ENCODE results near the gene TIAM1.

The TIAM1 gene

DNA sequence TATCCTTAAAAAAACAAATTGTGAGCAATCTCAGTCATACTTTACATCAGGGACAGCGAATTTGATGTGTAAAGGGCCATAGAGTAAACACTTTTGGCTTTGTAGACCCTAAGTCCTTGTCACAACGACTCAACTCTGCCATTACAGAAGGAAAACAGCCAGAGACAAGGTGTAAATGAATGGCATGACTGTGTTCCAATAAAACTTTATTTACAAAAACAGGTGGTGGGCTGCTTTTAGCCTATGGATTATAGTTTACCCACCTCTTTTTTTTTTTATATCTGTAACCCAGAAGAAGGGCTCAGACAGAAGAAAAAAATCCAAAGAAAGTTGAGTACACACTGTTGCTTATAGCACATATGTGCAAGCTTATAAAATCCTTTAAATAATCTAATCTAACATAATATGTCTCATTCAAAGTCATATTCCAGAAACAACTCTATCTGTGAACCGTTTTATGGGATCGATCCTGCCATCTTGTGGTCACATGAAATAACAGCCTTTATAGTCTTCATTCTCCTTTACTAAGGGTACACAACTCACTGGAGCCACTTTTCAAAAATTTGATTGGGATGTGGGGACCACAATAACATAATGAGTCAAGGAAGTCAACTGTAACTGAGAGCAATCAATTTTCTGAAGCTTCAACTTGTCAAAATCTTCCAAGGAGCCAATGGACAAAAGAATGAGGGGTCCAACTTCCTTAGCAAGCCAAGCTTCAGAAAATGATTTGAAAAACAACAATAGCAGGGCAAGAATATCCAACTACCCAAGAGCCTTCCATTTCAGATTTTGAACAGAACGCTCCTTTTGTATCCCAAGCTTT lies 163.6 kb downstream of the TIAM1 start:
- peak; percentile 26 for FAIRE-seq

DNA sequence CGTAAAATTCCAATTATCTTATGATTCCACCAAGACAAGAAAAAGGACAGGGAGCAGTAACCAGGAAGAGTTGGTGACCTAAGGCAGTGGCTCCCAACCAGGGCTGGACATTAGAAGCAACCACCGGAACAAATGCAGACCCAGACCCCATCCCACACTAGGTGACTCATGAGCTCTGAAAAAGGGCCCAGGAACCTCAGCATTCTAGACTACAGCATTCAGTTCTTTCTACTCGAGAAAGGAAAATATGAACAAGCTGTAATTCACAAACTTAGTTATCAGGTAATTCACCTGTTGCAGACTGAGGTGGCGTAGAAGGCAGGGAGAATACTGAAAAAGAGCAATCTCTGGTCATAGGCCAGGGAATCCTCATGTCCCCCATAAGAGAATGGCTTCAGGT lies 167.3 kb downstream of the TIAM1 start:
- DNase-seq (ENCODE audit: low spot score) (no peak), FAIRE-seq (no peak)

More for the DNA sequence above, 163.6 kb downstream of the TIAM1 start:
- peak; percentile 26 for DNase-seq (ENCODE audit: low spot score)

DNA sequence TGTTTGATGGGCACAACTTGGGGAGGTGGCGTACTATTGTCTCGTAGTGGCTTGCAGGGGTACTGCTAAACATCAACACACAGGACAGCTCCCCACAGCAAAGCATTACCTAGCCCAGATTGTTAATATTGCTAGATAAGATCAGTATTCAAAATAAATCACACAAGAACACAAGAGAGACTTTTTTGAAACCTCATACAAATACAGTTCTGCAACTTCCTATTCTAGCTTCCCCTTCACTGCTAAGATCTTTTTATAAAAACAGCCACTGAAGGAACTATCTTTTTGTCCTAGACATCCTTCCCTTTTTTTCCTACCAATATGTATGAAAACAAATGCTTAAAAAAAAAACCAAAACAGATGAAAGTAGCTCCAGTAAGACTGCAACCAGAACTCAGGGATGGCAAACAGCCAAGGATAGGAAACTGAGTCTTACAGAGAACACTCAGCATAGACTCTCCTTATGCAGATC lies 167.9 kb downstream of the TIAM1 start:
- FAIRE-seq (no peak), DNase-seq (ENCODE audit: low spot score) (no peak)

DNA sequence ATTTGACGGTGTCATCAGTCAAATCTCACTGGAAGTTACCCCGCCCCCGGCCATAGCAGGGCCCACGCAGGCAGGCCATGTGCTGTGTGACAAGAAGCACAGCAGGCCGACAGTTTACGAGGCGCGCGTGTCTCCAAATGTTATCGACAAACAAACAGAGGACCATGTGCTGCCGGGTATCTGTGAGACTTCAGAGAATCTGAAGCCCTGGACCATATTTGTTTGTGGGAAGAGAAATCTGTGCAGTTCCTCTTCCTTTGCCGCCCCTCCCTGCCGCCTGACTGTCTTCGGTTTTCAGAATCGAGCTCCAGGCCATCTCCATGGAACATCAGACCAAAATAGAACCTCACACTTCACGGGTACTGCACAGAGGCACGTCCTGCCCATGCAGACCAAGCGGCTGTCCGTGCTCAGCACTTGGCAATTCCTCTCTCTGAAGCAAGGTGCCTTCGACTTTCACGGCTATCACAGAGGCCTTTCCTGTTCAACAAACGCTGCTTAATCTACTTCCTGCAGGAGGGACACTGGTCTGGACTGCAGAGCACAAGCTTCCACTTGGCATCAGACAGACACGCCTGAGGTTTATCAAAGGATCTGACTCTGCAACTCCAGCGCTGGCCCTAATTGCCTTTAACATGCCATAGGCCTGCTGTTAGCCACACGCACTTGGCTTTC lies 170.0 kb downstream of the TIAM1 start:
- DNase-seq (ENCODE audit: low spot score): no peak
- FAIRE-seq: no peak

DNA sequence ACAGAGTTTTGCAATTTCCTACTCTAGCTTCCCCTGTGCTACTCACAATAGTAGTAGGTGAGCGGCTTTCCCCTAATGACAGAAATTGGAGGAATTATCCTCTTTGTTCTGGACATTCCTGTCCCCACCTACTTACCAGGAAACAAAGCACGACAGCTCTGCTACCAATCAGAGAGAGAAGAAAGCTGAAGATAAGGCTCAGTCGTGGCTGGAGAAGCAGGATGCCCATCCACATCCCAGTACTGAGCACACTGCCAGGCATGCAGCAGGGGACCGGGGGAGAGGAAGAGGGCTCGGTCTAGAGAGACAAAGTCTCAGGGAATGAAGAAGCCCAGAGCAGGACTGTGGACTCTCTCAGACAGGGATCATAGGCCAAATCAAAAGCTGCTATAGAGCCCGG lies 171.7 kb downstream of the TIAM1 start:
- FAIRE-seq: no peak

DNA sequence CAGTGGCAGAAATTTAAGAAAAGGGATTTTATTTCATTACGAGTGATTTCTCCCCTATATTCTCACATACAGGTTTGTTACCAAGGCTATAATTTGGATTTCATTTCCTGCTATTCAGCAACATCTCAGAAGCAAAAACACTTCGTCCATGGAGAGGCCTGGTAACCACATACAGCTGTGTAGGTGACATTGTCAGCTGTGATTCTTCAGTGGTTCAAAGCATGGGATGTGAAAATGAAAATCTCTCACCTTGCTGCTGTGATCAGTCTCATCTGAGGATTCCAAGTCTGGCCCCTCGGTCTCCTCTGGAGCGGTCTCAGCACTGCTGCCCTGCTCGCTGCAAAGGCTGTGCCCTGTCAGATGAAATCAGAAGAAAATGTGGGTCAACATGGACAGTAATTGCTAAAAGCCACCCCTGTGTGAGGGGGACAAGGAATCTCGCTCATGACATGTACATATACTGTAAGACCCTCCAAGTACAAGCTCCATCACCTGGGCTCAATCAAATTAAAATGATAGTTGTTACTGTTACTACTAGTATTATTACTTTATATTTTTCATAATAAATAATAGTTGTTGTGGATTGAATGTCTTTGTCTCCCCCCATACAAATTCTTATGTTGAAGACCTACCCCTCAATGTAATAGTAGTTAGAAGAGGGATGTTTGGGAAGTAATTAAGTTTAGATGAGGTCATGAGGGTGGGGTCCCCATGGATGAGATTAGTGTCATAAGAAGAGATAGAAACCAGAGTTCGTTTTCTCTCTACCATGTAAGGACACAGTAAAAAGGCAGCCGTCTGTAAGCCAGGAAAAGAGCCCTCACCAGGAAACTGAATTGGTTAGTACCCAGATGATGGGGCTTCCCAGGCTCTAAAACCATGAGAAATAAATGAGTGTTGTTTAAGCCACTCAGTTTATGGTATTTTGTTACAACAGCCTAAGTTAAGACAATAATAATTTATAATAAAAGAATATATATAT lies 179.1 kb downstream of the TIAM1 start:
- FAIRE-seq: no peak
- DNase-seq (ENCODE audit: low spot score): no peak

More for the DNA sequence above, 171.7 kb downstream of the TIAM1 start:
- DNase-seq (ENCODE audit: low spot score): no peak

DNA sequence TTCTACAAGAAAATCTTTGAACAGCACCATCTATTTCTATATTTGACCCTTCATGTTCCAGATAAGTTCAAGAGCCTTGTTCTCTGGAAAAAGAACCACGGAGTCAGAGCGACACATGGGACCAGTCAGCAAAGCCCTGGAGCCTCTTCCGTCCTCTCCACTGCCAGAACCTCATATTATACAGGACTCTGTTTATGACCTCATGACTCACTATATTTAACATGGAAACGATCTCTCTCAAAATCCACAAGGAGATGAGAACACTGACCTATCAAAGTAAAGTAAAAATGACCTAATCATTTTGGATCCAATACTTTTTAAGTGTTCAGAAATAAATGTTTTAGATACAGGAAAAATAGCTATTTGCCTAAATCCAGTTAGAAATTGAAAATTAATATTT lies 181.2 kb downstream of the TIAM1 start:
- FAIRE-seq (no peak), DNase-seq (ENCODE audit: low spot score) (no peak)

DNA sequence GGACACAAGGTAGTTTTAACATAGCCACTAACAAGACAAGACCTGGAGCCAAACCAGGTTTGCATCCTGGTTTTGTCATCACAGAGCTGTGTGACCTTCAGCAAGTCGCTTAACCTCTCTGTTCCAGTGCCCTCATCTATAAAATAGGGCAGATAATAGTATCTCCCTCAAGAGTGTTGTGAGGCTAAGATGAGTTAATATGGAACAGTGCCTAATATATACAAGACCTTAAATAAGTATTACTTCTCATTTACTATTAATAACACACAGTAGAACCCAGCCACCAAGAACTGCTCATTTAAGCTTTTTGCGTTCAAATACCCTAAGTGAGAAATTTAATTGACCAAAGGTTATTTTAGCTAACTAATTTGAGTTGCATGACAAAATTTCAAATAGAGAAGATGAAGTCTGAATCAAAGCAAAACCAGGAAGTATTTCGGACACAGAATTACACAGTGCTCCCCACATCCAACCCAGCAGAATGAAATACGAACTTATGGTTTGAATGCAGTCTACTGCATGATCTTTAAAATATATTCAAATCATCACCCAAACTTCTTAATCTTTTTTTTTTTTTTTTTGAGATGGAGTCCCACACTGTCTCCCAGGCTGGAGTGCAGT lies 181.9 kb downstream of the TIAM1 start:
- DNase-seq (ENCODE audit: low spot score) (no peak), FAIRE-seq (no peak)

DNA sequence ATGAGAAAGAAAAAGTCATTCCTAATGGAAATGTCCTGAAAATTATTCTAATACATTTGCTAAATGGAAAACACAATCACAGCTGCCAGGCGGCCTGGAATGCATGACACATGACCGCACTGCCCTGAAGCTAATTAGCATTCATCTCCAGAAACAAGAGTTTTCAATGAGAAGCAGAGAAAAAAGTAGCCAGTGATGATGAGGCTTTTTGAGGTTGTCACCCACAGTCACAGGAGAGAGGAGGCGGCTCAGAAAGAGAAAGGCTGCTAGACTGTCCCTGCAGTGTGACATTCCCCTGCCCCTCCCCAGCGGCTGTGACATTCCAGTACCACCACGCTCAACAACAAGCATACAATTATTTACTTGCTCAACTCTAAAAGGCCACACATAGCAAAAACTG lies 182.9 kb downstream of the TIAM1 start:
- DNase-seq (ENCODE audit: low spot score): no peak
- FAIRE-seq: no peak

DNA sequence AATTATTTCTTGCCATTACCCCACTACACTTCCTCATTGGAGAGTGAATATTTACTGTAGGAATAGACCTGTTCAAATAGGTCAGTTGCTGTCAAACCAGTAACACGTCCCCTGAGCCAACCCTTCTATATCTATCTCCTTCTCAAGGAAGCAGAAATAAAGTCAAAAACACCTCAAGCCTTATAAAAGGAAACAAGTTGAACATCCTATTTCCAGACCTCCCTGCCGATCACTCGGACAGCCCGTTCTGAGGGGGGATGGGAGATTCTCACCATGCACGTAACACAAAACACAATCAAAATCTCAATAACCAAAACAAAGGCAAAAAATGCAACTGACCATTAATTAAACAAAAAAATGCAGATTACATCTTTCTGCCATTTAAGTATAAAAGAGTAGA lies 184.3 kb downstream of the TIAM1 start:
- DNase-seq (ENCODE audit: low spot score): no peak
- FAIRE-seq: no peak

DNA sequence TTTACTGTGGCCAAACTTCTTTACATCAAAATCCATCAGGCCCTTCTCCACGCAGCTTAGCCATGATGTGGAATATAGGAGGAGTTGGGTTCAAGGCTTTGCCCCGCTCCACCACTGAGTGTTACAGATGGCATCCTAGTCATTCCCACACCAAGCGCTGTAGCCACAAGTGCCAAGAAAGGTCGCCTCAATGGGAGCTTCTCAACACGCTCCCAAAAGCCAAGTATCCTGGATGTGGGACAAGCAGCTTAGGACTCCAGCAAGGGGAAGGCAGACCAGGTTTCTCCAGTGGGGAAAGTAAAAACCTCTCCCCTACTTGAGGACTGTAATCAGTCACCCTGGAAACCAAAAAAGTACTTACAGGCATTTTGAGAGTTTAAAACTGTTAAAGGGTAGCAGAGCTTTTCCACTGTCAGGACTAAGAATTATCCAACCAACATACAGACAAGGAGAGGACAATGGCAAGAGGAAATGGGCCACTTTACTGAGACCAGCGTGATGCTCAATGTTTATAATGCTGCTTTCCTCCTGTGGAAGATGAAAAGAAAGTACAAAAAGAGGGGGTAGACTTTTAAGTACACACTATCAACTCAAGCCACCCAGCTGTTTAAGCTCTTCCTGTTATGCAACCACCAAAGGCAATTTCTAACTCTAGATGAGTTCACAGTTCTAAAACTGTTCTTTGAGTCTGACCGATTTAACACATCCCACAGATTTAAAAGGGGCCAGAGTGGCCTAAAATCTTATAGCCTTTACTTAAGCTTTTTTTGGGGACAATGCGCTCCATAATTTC lies 185.1 kb downstream of the TIAM1 start:
- DNase-seq (ENCODE audit: low spot score): no peak
- FAIRE-seq: no peak

DNA sequence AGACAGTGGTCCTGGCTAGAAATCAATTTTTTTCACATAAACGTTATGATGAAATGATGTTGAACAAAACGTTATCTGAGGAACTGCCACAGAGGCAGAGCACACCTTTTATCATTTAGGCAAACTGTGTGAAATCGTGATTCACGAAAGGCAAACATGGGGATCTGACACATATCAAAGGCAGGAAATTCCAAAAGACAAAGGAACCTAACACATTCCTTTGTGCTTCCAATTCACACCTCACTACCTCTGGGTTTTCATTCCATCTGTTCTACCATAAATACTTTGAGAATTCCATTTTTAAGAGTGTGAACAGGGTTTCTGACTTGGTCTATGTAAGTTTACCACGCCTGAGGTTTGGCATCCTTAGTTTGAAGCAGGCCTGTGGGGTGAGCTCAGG lies 186.3 kb downstream of the TIAM1 start:
- FAIRE-seq: no peak

DNA sequence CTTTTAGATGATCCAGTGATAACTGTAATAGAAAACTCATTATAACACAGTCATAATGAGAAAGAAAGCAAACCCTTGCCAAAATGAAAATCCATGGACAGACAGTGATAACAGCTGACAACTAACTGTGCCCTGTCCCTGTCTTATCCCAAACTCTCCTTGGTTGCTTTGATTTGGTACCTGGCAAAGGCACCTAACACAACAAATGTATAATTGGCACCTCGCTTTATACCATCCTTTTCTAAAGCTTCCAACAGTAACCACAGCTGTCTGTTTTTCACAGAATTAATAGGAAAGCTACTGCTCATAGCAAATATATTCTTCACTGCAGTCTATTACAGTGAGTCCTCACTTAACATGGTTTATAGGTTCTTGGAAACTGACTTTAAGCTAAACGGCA lies 187.4 kb downstream of the TIAM1 start:
- no peak for DNase-seq (ENCODE audit: low spot score)
- FAIRE-seq: no peak

More for the DNA sequence above, 186.3 kb downstream of the TIAM1 start:
- DNase-seq (ENCODE audit: low spot score): no peak

DNA sequence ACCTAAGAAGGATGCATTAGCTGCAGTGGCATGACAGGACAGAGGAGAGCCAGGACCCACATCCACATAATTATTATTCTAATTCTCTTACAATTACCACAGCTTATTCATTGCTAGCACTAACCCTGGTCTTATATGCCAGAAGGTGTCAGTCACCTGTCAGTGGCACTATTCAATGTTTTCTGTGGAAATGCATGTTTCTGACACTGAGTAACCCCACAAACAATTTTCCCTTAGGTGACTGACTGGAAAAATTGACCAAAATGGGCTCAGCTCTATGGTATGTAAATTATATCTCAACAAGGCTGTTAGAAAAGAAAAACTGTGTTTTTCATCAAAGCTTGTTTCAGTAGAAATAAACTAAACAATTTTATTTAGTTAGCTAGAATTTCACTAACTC lies 187.9 kb downstream of the TIAM1 start:
- no peak for DNase-seq (ENCODE audit: low spot score)
- FAIRE-seq: no peak

DNA sequence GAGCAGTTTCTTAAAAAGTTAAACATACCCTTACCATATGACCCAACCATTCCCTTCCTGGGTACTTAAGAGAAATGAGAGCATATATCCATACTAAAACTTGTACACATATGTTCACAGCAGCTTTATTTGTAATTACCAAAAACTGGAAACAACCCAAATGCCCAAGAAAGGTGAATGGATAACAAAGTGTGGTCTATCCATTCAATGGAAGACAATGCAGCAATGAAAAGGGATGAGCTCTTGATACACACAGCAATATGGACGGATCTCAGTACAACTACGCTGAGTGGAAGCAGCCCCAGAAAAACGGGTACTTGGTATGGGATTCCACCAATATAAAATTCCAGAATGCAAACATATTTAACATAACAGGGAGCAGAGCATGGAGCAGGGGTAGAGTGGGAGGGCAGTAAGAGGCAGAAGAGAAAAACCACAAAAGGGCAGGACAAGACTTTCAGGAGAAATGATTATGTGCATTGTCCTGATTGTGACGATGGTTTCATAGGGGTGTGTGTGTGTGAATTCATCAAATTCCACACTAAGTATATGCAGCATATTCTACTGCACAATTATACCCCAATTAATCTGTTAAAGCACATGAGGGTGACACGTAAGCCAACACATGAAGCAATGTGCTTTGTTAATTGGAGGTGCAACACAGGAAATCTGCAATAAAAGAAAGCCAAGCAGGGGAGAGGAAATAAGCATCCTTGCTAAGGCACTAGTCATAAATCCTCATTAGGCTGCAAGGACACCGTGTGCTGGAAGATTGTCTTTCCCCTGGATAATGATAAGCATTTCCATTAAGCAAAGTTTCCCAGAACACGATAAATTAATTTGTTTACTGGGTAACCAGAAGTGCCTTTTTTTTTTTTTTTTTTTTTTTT lies 192.7 kb downstream of the TIAM1 start:
- no peak for DNase-seq (ENCODE audit: low spot score)
- no peak for FAIRE-seq

DNA sequence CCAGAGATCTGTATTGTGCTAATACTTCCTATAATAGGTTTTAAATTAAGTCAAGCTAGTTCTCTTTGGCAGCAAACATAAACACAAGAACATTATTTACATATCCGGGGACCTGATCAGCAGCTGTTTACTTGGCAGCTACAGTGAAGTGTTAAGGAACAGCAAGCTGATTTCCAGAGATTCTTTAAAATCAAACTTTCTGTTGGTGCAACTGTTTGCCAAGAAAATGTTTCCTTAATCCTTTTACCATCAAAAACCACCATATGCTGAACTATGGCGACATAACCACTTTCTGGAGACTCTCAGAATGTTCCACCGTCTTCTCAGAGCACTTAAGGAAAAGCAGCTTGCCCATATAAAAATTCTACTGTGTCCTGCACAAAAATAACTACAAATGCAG lies 198.8 kb downstream of the TIAM1 start:
- DNase-seq (ENCODE audit: low spot score) (no peak), FAIRE-seq (no peak)

DNA sequence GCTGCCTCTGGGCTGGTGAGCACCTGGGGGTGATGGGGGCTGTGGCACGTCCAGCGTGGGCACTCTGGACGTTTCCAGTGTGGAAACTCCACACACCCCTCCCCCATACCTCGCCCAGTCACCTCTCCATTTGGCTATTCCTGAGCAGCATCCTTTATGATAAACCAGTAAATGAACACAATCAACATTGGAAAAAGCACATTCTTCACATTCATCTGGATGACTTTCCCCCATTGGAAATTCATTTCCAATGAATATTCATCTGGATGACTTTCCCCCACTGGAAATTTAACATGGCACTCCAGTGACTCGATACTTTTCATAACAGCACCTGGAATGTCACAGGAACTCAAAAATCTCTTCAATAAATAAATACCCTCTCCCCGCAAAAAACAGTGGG lies 201.0 kb downstream of the TIAM1 start:
- DNase-seq (ENCODE audit: low spot score) (no peak), FAIRE-seq (no peak)

DNA sequence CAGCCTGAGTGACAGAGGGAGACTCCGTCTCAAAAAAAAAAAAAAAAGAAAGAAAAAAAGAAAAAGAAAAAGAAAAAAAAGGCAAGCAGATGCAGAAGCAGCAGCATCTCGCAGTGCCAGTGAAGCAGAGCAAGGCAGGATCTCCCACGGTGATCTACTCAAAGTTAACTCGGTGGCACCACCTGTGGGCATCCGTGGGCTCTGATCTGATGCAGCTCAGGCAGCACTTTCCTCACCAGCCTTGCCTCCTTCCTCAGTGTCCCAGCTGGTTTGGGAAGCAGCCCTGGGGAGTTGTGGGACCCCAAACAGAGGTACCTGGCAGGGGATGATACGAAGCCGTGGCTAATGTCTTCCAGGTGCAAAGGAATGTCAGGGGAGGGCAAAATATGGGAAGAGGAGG lies 201.5 kb downstream of the TIAM1 start:
- no peak for DNase-seq (ENCODE audit: low spot score)
- FAIRE-seq: no peak

DNA sequence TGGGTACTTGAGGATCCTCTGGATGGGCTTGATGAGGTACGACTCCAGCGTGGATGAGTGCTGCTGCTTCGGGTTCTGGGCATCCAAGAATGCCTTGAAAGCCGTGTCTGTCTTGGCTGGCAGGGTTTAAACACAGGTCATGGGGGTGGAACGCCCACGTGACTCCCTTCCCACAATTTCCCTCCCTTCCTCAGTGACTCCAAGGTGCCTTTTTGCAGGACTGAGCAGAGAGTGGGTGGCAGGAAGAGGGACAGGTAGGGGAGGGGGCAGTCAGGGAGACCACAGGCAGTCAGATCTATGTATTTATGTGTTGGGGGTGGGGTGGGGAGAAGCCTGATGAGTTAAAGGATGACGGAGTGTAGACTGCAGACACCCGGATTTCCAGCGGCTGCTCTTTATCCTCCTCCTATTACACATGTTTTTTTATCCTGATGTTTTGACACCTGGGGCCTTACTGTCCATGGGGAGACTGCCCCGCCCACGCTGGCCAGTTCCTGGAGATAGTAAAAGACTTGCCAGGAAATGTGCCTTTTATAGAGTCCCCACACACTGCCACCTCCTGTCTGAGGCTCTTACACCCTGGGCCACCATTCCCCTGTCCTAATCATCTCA lies 202.6 kb downstream of the TIAM1 start:
- no peak for FAIRE-seq
- DNase-seq (ENCODE audit: low spot score): no peak
